WTC11 (cell line): ENCODE results near the gene FCRL5. TPM values are rescaled to one million over a fixed set of nuclear protein-coding genes. Genes with fewer than 3 reads are reported as not detected.

ENCODE experiments used
- ATAC-seq: fragments of 200-7000 bp; cut with Tn5 transposase; 2 replicates; pipeline ENCODE4 v1.10.0; 2021; ENCODE audit warnings: mild to moderate bottlenecking, moderate library complexity
- CTCF ChIA-PET: fragments of 300-600 bp; sonication (Branson Sonifier 250); formaldehyde crosslinking; loops from one replicate; lab custom pipeline; 2021; ENCODE audit warnings: antibody characterized with exemption; lab: Charles Lee
- POLR2A ChIA-PET: fragments of 350-600 bp; sonication (Branson Sonifier 250); formaldehyde crosslinking; loops from one replicate; lab custom pipeline; 2021; ENCODE audit warnings: antibody characterized with exemption; lab: Charles Lee
- DNase-seq: peaks from one replicate; pipeline ENCODE4 v3.0.0; 2021; ENCODE audit warnings: low spot score
- H3K27ac Mint-ChIP-seq: 2 replicates; pipeline ENCODE4 v1.8.0; 2021; ENCODE audit warnings: mixed read lengths
- H3K27me3 Mint-ChIP-seq: 2 replicates; pipeline ENCODE4 v1.8.0; 2021; ENCODE audit warnings: low read depth, mild to moderate bottlenecking, moderate library complexity, mixed read lengths
- H3K36me3 Mint-ChIP-seq: 2 replicates; pipeline ENCODE4 v1.8.0; 2021; ENCODE audit warnings: mixed read lengths
- H3K4me1 Mint-ChIP-seq: 2 replicates; pipeline ENCODE4 v1.8.0; 2022; ENCODE audit warnings: mixed read lengths
- H3K4me3 Mint-ChIP-seq: 2 replicates; pipeline ENCODE4 v1.8.0; 2021; ENCODE audit warnings: mild to moderate bottlenecking, moderate library complexity, mixed read lengths
- H3K9me3 Mint-ChIP-seq: 2 replicates; pipeline ENCODE4 v1.8.0; 2021; ENCODE audit warnings: mixed read lengths
- ATF1 ChIP-seq: sonication (generic); formaldehyde crosslinking; IDR thresholded peaks from 2 replicates; pipeline ENCODE4 v1.8.1; 2023; ENCODE audit warnings: mild to moderate bottlenecking, moderate library complexity, missing genetic modification reagents
- CBFB ChIP-seq: sonication (generic); formaldehyde crosslinking; IDR thresholded peaks from 2 replicates; pipeline ENCODE4 v1.8.1; 2022; ENCODE audit warnings: mild to moderate bottlenecking, low read depth, missing genetic modification reagents
- ELF4 ChIP-seq: sonication (generic); formaldehyde crosslinking; IDR thresholded peaks from 2 replicates; pipeline ENCODE4 v1.8.1; 2022; ENCODE audit warnings: low read depth, mild to moderate bottlenecking, moderate library complexity, missing genetic modification reagents
- FOXJ3 ChIP-seq: sonication (generic); formaldehyde crosslinking; IDR thresholded peaks from 2 replicates; pipeline ENCODE4 v1.9.0; 2021; ENCODE audit warnings: missing genetic modification reagents, mild to moderate bottlenecking, borderline replicate concordance
- FOXK1 ChIP-seq: sonication (generic); formaldehyde crosslinking; IDR thresholded peaks from 2 replicates; pipeline ENCODE4 v1.8.0; 2022; ENCODE audit warnings: mild to moderate bottlenecking, moderate library complexity, missing genetic modification reagents
- GRHL2 ChIP-seq: fragments of 250-450 bp; sonication (Bioruptor Pico); IDR thresholded peaks from 2 replicates; pipeline ENCODE4 v1.8.0; 2022; ENCODE audit warnings: mild to moderate bottlenecking, moderate library complexity; ENCODE audit not compliant: insufficient replicate concordance, severe bottlenecking
- IRF2 ChIP-seq: sonication (generic); formaldehyde crosslinking; IDR thresholded peaks from 2 replicates; pipeline ENCODE4 v1.8.0; 2022; ENCODE audit warnings: low read depth, missing genetic modification reagents, borderline replicate concordance
- KAT7 ChIP-seq: sonication (generic); formaldehyde crosslinking; IDR thresholded peaks from 2 replicates; pipeline ENCODE4 v1.8.1; 2023; ENCODE audit warnings: missing genetic modification reagents, mild to moderate bottlenecking, borderline replicate concordance
- MAX ChIP-seq: sonication (generic); formaldehyde crosslinking; IDR thresholded peaks from 2 replicates; pipeline ENCODE4 v1.8.0; 2022; ENCODE audit warnings: mild to moderate bottlenecking, missing genetic modification reagents
- NR1H2 ChIP-seq: sonication (generic); formaldehyde crosslinking; IDR thresholded peaks from 2 replicates; pipeline ENCODE4 v1.9.0; 2021; ENCODE audit warnings: mild to moderate bottlenecking, moderate library complexity, missing genetic modification reagents
- NR2C2 ChIP-seq: sonication (generic); formaldehyde crosslinking; IDR thresholded peaks from 2 replicates; pipeline ENCODE4 v1.8.0; 2022; ENCODE audit warnings: mild to moderate bottlenecking, missing genetic modification reagents
- OVOL2 ChIP-seq: fragments of 250-450 bp; sonication (Bioruptor Pico); IDR thresholded peaks from 2 replicates; pipeline ENCODE4 v1.9.0; 2021; ENCODE audit warnings: mild to moderate bottlenecking, borderline replicate concordance
- SMAD3 ChIP-seq: sonication (generic); formaldehyde crosslinking; IDR thresholded peaks from 2 replicates; pipeline ENCODE4 v1.8.0; 2022; ENCODE audit warnings: missing genetic modification reagents, mild to moderate bottlenecking, borderline replicate concordance
- SOX15 ChIP-seq: fragments of 250-450 bp; sonication (Bioruptor Pico); IDR thresholded peaks from 2 replicates; pipeline ENCODE4 v1.9.0; 2021; ENCODE audit warnings: mild to moderate bottlenecking
- TEAD1 ChIP-seq: sonication (generic); formaldehyde crosslinking; IDR thresholded peaks from 2 replicates; pipeline ENCODE4 v1.8.0; 2022; ENCODE audit warnings: mild to moderate bottlenecking, missing genetic modification reagents
- USF1 ChIP-seq: sonication (generic); formaldehyde crosslinking; IDR thresholded peaks from 2 replicates; pipeline ENCODE4 v1.8.0; 2022; ENCODE audit warnings: mild to moderate bottlenecking, missing genetic modification reagents
- ZMAT4 ChIP-seq: fragments of 250-450 bp; sonication (Bioruptor Pico); IDR thresholded peaks from 2 replicates; pipeline ENCODE4 v1.9.0; 2021; ENCODE audit warnings: mild to moderate bottlenecking
- ZNF121 ChIP-seq: sonication (generic); formaldehyde crosslinking; IDR thresholded peaks from 2 replicates; pipeline ENCODE4 v1.8.0; 2023; ENCODE audit warnings: missing genetic modification reagents
- ZNF232 ChIP-seq: sonication (generic); formaldehyde crosslinking; IDR thresholded peaks from 2 replicates; pipeline ENCODE4 v1.8.0; 2022; ENCODE audit warnings: mild to moderate bottlenecking, missing genetic modification reagents
- ZNF263 ChIP-seq: sonication (generic); formaldehyde crosslinking; IDR thresholded peaks from 2 replicates; pipeline ENCODE4 v1.8.1; 2022; ENCODE audit warnings: low read depth, mild to moderate bottlenecking, moderate library complexity, missing genetic modification reagents
- ZNF317 ChIP-seq: sonication (generic); formaldehyde crosslinking; IDR thresholded peaks from 2 replicates; pipeline ENCODE4 v1.8.1; 2023; ENCODE audit warnings: low read depth, mild to moderate bottlenecking, moderate library complexity, missing genetic modification reagents, borderline replicate concordance
- ZNF416 ChIP-seq: fragments of 250-450 bp; sonication (Bioruptor Pico); IDR thresholded peaks from 2 replicates; pipeline ENCODE4 v1.9.0; 2021; ENCODE audit warnings: mild to moderate bottlenecking, inconsistent platforms
- ZNF671 ChIP-seq: fragments of 250-450 bp; sonication (Bioruptor Pico); IDR thresholded peaks from 2 replicates; pipeline ENCODE4 v1.8.0; 2021; ENCODE audit warnings: mild to moderate bottlenecking
- total RNA-seq: library from RNA; stranded (reverse); gene quantifications from 3 replicates; pipeline ENCODE4 v1.2.3, GENCODE V29; 2021
- TF ChIP-seq, protein P1 (sequence below): sonication (generic); formaldehyde crosslinking; conservative IDR thresholded peaks from 2 replicates; pipeline ENCODE4 v1.8.1; 2022; ENCODE audit warnings: mild to moderate bottlenecking, missing genetic modification reagents
- TF ChIP-seq, protein P2 (sequence below): fragments of 200-600 bp; IDR thresholded peaks from 2 replicates; pipeline ENCODE4 v1.8.0; 2022; ENCODE audit warnings: antibody characterized with exemption
- TF ChIP-seq, protein P3 (sequence below): sonication (generic); formaldehyde crosslinking; IDR thresholded peaks from 2 replicates; pipeline ENCODE4 v1.8.0; 2023; ENCODE audit warnings: missing genetic modification reagents
- TF ChIP-seq, protein P4 (sequence below): sonication (generic); formaldehyde crosslinking; IDR thresholded peaks from 2 replicates; pipeline ENCODE4 v1.8.1; 2023; ENCODE audit warnings: mild to moderate bottlenecking, missing genetic modification reagents, moderate library complexity
- TF ChIP-seq, protein P5 (sequence below): sonication (generic); formaldehyde crosslinking; IDR thresholded peaks from 2 replicates; pipeline ENCODE4 v1.8.0; 2022; ENCODE audit warnings: mild to moderate bottlenecking, missing genetic modification reagents

Gene FCRL5
- total RNA-seq, 1 experiment from 2014 or later = 0.70 TPM

DNA sequence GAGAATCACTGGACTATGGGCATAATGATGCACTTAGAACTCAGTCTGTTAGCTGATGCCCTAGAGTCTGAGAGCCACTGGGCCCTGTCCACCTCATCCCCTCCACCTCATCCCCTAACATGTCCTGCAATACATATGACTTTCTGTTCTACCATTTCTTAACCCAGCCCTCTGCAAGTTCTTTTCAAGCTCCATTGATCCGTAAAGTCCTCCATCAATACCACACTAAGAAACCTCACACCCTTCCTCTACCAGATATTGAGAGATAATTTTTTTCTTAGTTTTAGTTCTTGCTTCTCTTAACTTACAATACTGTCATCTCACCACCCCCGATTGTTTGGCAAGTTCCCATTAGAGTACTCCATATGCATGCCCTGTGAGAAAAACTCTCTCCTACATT lies 23.4 kb upstream of the FCRL5 start:
- ATAC-seq = no peak
- CTCF ChIA-PET = no interaction called here
- no peak for TF ChIP-seq FOXJ3 (CRISPR knock-in tag)
- TF ChIP-seq, protein P1, sequence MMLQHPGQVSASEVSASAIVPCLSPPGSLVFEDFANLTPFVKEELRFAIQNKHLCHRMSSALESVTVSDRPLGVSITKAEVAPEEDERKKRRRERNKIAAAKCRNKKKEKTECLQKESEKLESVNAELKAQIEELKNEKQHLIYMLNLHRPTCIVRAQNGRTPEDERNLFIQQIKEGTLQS (CRISPR knock-in tag) = no peak
- no peak for TF ChIP-seq IRF2 (CRISPR knock-in tag)
- TF ChIP-seq FOXK1 = no peak
- TF ChIP-seq TEAD1 (CRISPR knock-in tag) = no peak
- TF ChIP-seq NR2C2 (CRISPR knock-in tag) = no peak
- no peak for TF ChIP-seq KAT7 (CRISPR knock-in tag)
- no peak for TF ChIP-seq ATF1 (CRISPR knock-in tag)
- TF ChIP-seq ZNF232 (CRISPR knock-in tag) = no peak
- no peak for TF ChIP-seq GRHL2 (CRISPR knock-in tag)
- TF ChIP-seq, protein P2, sequence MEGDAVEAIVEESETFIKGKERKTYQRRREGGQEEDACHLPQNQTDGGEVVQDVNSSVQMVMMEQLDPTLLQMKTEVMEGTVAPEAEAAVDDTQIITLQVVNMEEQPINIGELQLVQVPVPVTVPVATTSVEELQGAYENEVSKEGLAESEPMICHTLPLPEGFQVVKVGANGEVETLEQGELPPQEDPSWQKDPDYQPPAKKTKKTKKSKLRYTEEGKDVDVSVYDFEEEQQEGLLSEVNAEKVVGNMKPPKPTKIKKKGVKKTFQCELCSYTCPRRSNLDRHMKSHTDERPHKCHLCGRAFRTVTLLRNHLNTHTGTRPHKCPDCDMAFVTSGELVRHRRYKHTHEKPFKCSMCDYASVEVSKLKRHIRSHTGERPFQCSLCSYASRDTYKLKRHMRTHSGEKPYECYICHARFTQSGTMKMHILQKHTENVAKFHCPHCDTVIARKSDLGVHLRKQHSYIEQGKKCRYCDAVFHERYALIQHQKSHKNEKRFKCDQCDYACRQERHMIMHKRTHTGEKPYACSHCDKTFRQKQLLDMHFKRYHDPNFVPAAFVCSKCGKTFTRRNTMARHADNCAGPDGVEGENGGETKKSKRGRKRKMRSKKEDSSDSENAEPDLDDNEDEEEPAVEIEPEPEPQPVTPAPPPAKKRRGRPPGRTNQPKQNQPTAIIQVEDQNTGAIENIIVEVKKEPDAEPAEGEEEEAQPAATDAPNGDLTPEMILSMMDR = no peak
- no peak for TF ChIP-seq ZNF121
- TF ChIP-seq SOX15 = no peak
- H3K4me1 Mint-ChIP-seq = peaks cover 11% of the 10 kb centered on the region
- DNase-seq = no peak
- H3K9me3 Mint-ChIP-seq = no peaks in the 10 kb centered on the region
- no peaks in the 10 kb centered on the region for H3K36me3 Mint-ChIP-seq
- POLR2A ChIA-PET = no interaction called here
- H3K4me3 Mint-ChIP-seq = no peak overlapping the region
- no peak overlapping the region for H3K27ac Mint-ChIP-seq
- no peaks in the 10 kb centered on the region for H3K27me3 Mint-ChIP-seq

DNA sequence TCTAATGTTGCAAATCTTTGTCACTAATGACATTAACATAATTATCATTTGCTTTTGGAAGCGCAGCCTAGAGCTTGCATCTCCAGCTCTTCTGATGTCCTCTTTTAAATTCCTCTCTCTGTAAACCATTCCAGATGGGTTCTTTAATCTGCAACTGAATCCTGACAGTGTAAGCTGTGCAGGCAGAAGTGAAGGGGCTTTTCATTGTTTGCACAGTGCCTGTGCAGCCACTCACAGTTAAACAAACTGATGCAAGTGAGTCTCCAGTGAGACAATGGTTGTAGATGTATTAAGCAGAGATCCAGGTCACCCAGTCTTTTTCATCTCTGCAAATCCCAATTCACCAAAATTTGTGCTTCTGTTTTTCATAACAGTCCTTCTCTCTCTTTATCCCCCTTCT lies 22.5 kb upstream of the FCRL5 start:
- Mint-ChIP-seq H3K4me1 (peaks cover 16% of the 10 kb centered on the region), H3K27me3 (no peaks in the 10 kb centered on the region; the same call in 1 of the 2 replicates), H3K4me3 (no peak overlapping the region), H3K27ac (no peak overlapping the region), H3K9me3 (no peaks in the 10 kb centered on the region), H3K36me3 (no peaks in the 10 kb centered on the region)
- ATAC-seq (no peak), DNase-seq (no peak)
- TF ChIP-seq SMAD3 (CRISPR knock-in tag) (no peak), ZNF671 (CRISPR knock-in tag) (no peak), MAX (CRISPR knock-in tag) (no peak), ZNF263 (CRISPR knock-in tag) (no peak), CBFB (CRISPR knock-in tag) (no peak), USF1 (CRISPR knock-in tag) (no peak), ZMAT4 (CRISPR knock-in tag) (no peak), NR1H2 (CRISPR knock-in tag) (no peak), ZNF317 (CRISPR knock-in tag) (no peak), ELF4 (CRISPR knock-in tag) (no peak), ZNF416 (CRISPR knock-in tag) (no peak), OVOL2 (CRISPR knock-in tag) (no peak), SOX15 (no peak)
- TF ChIP-seq, protein P3, sequence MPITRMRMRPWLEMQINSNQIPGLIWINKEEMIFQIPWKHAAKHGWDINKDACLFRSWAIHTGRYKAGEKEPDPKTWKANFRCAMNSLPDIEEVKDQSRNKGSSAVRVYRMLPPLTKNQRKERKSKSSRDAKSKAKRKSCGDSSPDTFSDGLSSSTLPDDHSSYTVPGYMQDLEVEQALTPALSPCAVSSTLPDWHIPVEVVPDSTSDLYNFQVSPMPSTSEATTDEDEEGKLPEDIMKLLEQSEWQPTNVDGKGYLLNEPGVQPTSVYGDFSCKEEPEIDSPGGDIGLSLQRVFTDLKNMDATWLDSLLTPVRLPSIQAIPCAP (CRISPR knock-in tag) = no peak
- TF ChIP-seq, protein P4, sequence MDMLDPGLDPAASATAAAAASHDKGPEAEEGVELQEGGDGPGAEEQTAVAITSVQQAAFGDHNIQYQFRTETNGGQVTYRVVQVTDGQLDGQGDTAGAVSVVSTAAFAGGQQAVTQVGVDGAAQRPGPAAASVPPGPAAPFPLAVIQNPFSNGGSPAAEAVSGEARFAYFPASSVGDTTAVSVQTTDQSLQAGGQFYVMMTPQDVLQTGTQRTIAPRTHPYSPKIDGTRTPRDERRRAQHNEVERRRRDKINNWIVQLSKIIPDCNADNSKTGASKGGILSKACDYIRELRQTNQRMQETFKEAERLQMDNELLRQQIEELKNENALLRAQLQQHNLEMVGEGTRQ (CRISPR knock-in tag) = no peak
- TF ChIP-seq, protein P5, sequence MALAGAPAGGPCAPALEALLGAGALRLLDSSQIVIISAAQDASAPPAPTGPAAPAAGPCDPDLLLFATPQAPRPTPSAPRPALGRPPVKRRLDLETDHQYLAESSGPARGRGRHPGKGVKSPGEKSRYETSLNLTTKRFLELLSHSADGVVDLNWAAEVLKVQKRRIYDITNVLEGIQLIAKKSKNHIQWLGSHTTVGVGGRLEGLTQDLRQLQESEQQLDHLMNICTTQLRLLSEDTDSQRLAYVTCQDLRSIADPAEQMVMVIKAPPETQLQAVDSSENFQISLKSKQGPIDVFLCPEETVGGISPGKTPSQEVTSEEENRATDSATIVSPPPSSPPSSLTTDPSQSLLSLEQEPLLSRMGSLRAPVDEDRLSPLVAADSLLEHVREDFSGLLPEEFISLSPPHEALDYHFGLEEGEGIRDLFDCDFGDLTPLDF (CRISPR knock-in tag) = no peak
- POLR2A ChIA-PET = no interaction called here
- CTCF ChIA-PET = no interaction called here
